IPS-NIHi11 (cell line): ENCODE data around the gene CCNL2.

Experiments used
- DNase-seq: peaks from one replicate; pipeline ENCODE4 v3.0.0; 2012; ENCODE audit warnings: mixed read lengths, low spot score

CCNL2 gene

DNA sequence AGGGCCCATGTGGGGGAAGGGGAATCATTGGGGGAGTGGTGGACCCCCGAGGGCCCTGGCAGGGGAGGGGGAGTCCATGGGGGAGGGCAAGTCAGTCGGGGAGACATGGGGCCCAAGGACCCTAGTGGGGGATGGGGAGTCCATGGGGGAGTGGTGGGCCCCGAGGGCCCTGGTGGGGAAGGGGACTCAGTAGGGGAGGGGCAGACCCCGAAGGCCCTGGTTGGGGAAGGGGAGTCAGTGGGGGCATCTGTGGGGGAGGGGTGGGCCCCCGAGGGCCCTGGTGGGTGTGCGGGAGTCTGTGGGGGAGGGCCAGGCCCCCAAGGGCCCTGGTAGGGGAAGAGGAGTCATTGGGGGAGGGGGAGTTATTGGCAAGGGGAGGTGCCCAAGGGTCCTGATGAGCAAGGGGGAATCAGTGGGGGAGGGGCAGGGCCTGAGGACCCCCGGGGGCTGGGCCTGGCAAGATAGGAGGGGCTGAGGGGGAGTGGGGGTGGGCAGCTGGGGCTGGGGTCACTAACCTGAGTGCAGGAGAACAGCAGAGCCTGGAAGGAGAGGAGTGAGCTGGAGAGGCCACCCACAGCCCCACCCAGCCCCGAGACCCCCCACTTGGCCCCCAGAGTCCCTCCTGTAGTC lies 42.9 kb downstream of the CCNL2 start:
- DNase-seq, result peak; percentile 10

DNA sequence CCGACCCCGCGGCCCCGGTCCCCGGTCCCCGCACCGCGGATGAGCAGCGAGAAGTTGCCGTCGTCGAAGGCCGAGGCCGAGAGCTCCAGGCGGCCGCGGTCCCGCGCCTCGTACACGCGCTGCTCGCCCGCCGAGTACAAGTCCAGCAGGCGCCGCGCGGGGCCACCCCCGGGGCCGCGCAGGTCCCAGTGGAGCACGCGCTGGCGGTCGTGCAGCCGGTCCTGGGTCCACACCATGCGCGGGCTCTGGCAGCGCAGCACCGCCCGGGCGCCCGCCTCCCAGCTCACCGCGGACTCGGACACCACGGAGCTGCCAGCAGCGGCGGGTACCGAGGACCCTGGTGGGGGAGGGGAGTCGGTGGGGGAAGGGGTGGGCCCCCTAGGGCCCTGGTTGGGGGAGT lies 43.7 kb downstream of the CCNL2 start:
- DNase-seq, result no peak

DNA sequence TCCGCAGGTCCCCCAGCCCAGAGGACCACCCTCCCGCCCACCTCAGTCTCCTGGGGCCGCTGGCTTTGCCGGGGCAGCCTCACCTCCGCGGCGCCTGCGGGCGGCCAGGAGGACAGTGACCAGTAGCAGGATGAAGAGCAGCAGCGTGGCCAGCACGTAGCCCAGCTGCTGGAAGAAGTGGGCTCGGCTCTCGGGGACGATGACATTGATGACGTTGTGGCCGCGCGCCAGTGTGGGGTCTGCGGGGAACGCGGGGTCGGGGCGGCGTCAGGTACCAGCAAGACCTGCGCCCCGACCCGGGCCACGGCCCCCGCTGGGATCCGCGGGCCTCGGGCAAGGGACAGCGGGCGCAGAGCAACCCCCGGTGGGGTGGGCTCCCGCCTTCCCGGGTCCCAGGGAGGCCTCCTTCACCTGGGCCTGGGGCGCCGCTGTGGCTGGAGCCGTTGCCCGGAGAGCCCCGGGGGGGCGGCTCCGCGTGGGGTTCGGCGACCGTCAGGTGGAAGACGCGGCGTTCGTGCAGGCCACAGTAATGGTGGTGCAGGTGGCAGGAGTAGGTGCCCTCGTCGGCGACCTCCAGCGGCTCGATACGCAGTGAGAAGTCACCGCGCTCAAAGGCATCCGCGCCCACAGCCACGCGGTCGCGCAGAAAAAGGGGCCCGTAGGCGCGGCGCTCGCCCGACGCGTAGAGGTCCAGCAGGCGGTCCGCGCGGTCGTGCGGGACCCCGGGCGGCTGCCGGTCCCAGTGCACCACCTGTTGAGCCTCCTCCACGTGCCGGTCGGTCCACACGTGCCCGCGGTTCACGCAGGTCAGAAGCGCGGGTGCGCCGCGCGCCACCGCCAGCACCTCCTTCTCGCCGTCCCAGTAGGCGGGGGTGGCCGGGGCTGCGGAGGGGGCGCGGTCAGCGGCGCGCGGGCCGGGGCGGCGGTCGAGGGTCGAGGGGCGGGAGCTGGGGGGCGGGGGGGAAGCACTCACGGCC lies 44.6 kb downstream of the CCNL2 start:
- no peak for DNase-seq

DNA sequence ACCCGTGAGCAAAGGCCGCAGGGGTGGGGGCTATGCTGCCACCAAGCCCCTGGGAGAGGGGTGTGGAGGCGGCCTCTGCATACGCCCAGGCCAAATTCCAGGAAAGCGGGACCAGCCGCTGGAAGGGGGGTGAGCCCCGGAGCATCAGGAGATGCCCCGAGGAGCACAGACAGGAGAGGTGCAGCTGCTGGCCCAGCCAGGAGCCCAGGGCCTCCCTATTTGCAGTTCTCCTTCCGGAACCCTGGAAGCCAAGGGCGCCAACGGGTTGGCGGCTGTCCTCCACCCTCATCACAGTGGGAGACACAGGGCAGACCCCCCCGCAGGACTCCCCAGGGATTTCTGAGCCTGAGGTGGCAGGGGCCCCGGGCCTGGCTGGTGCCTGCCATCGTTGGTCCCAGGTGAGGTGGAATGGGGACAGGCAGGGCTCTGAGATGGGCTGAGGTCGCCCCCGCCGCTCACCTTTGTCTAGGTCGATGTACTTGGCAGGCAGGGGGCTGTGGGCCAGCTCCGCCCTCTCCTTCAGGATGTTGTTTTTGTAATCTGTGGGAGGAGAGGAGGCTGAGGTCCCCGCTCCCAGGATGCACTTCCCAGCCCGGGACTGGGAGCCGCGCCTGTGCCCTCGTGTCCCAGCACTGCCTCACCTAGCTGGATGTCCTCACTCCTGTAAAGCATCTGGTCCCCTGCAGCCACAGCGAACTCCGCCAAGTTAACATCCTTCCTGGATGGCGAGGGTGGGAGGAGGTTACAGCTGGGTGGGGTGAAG lies 45.6 kb downstream of the CCNL2 start:
- DNase-seq, result no peak

DNA sequence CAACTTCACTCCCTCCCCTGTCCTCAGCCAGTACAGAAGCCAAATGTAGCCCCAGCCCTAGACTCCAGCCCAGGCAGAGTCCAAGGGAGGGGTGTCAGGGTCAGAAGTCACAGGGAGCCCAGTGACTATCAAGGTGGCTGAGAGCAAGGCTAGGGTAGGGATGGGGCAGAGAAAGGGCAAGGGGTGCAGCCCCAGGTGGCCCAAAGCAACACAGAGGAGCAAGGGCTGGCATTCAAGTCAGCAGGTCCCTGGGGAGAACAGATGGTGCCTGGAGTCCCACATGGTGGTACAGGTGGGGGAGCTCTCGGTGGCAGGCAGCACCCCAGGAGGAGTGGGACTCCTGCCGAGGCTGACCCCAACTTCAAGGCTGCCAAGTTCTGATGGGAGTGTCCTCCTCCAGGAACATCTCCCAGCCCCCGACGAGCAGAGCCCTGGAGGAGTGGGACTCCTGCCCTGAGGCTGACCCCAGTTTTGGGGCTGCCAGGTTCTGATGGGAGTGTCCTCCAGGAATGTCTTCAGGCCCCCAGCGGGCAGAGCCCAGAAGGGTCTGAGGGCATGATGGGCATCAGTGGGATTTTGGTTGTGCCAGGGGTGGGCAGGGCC lies 46.2 kb downstream of the CCNL2 start:
- no peak for DNase-seq

- no peak for DNase-seq
Measured at GRCh38 chr1:1351511-1352427, 47.4 kb downstream of the CCNL2 start.

- DNase-seq, result peak; percentile 91
Measured at GRCh38 chr1:1349256-1350012, 49.7 kb downstream of the CCNL2 start, which contains the start of gene DVL1. TSS of gene DVL1 (minus strand) at chr1:1349418. CDS start at chr1:1349065, 353 bp downstream.

DNA sequence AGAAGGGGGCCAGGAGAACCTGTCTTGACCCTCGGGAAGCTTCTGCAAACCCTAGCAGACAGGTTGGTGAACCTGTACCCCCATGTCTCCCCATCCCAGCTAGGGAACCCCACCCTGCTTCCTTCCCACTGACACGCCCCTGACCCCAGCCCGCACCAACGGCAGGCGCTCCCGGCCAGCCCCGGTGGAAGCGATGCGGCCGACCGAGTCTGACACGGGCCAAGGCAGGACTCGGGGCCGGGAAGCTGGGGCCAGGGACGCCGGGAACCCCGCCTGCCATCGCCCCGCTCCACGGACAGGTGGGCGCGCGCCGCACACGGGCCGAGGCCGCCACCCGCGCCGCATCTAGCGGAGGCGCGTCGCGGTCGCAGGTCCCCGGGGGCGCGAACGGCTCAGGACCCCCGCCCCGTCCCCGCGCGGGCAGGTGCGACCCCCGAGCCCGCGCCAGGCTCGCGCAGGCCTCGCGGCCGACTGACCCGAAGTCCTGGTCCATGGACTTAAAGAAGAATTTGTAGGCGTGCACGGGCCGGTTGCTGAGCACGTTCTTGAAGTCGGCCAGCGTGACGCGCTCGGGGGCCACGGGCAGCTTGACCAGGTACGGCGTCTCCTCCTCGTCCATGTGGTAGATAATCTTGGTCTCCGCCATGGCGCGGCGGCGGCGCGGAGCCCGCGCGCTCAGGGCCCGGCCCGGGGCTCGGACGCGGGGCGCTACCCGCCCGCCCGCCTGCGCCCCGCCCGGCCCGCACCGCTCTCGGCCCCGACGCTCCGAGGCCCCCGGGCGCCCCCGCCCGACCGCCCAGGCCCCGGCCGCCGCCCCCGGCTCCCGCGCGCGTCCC lies 50.5 kb downstream of the CCNL2 start:
- no peak for DNase-seq

DNA sequence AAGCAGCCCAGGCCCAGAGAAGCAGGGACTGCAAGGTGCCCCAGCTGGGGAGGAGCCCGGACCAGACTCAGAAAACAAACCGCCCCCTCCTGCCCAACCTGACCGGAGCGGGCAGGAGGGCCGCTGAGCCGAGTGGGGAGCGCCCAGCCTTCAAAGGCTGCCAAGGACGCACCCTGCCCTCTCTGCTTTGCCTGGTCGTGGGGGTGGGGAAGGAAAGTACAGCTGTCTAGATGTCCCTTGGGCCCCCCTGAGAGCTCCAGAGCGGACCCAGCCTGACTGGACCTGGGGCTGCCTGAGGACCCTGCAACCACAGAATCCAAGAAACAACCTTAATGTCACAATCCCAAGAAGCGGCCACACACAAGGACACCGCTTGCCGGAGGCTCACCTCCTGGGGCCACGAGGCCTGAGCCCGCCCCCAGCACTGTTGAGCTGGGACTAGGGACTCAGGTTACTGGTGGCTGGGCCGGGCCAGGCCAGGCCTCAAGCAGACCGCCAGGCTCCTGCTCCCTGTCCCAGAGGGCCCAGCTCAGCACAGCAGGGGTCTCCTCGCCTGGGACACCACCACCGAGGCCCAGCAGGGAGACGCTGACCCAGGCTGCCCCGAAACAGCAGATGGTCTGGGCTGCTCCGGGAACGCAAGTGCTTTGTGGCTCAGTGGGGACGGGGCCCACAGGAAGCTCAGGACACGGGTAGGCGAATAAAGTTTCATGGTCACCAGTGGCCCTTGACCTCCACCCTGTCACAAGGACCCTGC lies 51.3 kb downstream of the CCNL2 start:
- peak; percentile 80 for DNase-seq

DNA sequence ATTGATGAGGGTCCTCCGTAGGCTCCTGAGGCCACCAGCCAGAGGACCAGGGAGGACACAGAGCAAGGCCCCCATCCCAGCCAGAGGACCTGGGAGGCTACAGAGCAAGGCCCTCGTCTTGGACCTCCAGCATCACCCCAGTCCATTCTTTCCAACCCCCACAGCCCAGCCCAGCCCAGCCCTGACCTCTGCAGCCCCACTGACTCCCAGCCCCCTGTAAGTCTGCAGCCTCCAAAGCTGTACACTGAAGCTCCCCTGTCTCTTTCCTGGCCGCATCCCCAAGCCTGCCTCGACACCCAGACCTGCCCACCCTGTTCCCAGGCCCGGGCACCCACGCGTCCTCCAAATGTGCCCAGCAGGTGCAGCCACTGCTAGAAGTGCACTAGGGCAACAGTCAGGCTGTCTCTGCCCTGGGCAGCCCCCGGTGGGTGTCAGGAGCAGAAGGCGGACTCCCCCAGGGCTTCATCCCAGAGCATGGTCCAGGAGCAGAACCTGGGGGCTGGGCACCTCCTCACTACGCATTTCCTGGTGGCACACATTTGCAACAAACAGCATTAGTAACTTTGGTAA lies 52.0 kb downstream of the CCNL2 start:
- DNase-seq, result no peak

DNA sequence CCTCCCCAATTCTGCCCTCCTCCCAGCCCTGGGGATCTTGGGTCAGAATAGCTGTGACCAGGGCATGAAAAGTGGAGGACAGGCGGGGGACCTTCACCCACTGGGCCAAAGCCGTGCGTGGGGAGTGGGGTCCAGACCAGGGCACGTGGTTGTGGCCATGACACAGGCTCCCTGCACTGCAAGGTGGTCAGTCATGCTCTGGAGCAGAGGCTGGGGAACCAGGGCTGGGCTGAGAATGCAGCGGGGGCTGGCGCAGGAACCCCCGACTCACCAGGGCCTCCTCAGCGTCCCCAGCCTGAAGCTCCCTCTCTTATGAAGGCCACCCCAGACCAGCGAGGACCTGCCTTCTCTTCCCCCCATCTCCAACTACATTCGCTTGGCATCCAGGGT lies 52.6 kb downstream of the CCNL2 start:
- no peak for DNase-seq

- DNase-seq, result no peak
Measured at GRCh38 chr1:1345860-1346500, 53.2 kb downstream of the CCNL2 start.

DNA sequence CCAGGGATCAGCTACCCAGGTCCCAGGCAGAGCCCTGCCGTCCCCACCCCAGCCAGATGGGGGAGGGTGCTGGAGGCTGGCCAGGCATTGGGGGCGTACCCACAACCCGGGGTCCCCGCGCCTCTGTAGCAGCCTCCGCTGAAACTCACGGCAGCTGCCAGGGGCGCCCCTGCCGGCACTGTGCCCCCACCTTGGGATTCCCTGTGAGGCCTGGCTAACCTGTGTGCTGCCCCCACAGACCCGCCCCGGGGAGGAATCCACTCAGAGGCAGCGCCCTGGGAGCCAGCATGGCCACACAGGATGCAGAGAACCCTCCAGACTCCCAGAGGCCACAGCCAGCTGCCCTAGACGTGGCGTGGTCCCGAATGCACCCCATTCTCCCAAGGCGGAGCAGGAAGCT lies 53.8 kb downstream of the CCNL2 start:
- no peak for DNase-seq

- DNase-seq, result peak; percentile 72
Measured at GRCh38 chr1:1344655-1345361, 54.3 kb downstream of the CCNL2 start.

DNA sequence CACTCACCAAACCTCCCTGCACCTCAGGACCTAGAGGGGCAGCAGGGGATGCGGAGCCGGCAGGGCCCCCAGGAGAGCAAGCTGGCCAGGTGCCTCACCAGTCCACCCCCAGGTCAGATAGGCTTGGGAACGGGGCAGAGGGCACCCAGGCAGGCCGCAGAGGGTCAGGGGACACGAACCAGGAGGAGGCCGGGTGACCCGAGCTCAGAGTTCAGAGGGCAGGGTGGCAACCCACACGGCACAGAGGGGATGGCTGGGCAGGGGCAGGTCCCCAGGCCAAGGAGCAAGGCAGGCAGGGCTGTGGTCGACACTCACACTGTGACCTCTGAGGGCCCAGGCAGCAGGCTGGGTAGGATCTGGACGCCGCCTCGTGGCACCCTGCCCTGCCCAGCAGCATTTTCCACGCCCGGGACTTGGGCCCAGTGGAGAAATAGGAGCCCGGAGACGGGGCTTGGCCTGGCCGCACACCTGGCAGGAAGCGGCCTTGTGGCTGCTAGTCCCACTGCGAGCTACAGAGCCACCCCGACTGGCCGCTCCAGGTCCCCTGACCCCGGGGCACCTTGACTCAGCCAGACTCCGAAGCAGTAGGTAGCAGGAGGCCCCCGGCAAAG lies 55.2 kb downstream of the CCNL2 start:
- no peak for DNase-seq

DNA sequence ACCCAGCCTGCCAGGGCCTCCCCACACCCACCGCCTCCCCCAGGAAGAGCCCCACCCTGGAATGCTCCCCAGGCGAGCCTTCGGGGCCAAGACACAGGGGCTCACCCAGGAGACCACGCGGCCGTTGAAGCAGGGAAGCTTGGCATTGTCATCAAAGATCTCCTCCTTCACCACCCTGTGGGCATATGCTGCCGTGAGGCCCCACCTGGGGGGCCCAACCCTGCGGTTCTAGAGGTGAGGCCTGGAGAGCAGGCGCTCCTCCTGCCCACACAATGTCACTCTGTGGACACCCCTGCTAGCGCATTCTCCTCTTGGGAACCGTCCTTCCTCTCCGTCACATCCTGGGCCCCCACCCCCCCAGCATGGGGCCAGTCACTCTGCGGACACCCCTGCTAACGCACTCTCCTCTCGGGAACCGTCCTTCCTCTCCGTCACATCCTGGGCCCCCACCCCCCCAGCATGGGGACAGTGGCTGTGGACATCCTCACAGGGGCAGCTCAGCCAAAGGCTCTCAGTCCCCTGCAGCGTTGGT lies 56.5 kb downstream of the CCNL2 start:
- no peak for DNase-seq
